HG03139 (cell line): ENCODE data around the gene DDIT3.
"Not testable (repeated sequence)": the region's sequence is repeated elsewhere in the genome, so short reads cannot be mapped to it uniquely, and the experiment has no call there.

Experiments
- ATAC-seq: cut with Tn5 transposase; IDR thresholded peaks from one replicate; pipeline ENCODE4 v1.9.1; 2021; ENCODE audit not compliant: unreplicated experiment

The DDIT3 gene

DNA sequence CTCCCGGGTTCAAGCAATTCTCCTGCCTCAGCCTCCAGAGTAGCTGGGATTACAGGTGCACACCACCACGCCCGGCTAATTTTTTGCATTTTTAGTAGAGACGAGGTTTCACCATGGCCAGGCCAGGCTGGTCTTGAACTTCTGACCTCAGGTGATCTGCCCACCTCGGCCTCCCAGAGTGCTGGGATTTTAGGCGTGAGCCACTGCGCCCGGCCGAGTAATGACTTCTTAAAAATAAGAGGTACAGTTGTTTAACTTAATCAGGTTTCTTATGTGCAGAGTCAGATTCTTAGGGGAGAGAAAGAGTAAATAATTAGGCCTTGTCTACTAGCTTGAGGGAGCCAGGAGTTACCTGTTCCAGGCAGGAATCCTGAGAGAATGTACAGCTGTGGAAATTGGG, 6.1 kb downstream of the DDIT3 start:
- not testable (repeated sequence) for ATAC-seq

- ATAC-seq, result not testable (repeated sequence)
These were observed 6.6 kb downstream of the DDIT3 start for GRCh38 chr12:57513677-57514076.

- no peak for ATAC-seq
These were observed 7.0 kb downstream of the DDIT3 start for GRCh38 chr12:57513266-57513665.

DNA sequence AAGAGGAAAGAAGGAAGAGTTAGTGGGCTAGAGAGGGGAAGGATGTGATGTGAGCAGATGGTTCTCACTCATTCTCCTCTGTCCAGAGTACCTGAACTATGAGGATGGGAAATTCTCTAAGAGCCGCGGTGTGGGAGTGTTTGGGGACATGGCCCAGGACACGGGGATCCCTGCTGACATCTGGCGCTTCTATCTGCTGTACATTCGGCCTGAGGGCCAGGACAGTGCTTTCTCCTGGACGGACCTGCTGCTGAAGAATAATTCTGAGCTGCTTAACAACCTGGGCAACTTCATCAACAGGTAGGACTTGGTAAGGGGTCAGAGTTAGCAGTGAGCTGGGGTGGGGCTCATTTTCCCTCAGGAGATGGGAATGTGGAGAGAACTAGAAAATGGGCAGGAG, 7.6 kb downstream of the DDIT3 start:
- ATAC-seq, result no peak

DNA sequence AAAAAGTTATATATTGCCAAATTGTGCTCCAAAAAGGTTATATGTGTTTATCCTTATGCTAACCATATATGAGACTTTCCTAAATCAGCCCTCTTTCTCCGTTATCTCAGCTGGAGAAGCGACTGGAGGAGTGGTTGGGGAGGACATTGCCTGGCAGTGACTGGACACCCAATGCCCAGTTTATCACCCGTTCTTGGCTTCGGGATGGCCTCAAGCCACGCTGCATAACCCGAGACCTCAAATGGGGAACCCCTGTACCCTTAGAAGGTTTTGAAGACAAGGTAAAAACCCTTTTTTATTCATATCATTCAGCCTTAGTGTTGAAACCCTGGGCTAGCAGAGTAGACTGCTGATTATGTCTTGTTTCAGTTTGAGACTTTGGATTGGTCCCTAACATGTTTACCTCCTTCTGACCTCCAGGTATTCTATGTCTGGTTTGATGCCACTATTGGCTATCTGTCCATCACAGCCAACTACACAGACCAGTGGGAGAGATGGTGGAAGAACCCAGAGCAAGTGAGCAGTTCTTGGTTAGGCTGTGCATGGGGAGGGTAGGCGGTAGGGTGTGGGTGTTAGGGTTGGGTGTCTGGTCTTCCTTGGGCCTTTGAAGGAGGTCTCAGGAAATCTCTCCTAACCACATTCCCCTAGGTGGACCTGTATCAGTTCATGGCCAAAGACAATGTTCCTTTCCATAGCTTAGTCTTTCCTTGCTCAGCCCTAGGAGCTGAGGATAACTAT, 8.6 kb downstream of the DDIT3 start:
- no peak for ATAC-seq

GRCh38 chr12:57511161-57511560, 9.2 kb downstream of the DDIT3 start:
- ATAC-seq, result no peak

DNA sequence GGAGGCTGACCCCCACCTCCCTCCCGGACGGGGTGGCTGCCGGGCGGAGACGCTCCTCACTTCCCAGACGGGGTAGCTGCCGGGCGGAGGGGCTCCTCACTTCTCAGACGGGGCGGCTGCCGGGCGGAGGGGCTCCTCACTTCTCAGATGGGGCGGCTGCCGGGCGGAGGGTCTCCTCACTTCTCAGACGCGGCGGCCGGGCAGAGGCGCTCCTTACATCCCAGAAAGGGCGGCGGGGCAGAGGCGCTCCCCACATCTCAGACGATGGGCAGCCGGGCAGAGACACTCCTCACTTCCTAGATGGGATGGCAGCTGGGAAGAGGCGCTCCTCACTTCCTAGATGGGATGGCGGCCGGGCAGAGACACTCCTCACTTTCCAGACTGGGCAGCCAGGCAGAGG, 12.5 kb downstream of the DDIT3 start:
- ATAC-seq, result not testable (repeated sequence)

DNA sequence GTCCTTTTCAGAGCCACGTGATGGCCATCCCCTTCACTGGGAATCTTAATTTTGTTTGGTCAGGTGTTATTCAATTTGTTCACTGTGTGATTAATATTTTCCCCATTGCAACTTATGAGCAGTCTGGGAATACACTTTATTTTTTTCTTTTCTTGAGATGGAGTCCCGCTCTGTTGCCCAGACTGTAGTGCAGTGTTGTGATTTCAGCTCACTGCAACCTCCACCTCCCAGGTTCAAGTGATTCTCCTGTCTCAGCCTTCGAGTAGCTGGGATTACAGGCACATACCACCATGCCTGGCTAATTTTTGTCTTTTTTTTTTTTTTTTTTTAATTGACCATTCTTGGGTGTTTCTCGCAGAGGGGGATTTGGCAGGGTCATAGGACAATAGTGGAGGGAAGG, 13.8 kb downstream of the DDIT3 start:
- not testable (repeated sequence) for ATAC-seq

DNA sequence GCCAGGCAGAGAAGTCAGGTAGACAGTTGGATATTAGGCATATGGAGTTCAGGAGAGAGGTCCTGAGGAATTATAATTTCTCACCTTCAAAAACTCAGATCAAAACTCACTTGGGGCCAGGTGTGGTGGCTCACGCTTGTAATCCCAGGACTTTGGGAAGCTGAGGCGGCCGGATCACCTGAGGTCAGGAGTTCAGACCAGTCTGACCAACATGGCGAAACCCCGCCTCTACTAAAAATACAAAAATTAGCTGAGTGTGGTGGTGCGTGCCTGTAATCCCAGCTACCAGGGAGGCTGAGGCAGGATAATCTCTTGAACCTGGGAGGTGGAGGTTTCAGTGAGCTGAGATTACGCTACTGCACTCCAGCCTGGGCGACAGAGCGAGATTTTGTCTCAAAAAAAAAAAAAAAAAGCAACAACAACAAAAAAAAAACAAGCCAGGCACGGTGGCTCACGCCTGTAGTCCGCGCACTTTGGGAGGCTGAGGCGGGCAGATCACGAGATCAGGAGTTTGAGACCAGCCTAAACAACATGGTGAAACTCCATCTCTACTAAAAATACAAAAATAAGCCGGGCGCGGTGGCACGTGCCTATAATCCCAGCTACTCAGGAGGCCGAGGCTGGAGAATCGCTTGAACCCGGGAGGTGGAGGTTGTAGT, 17.9 kb downstream of the DDIT3 start:
- ATAC-seq, result not testable (repeated sequence)

DNA sequence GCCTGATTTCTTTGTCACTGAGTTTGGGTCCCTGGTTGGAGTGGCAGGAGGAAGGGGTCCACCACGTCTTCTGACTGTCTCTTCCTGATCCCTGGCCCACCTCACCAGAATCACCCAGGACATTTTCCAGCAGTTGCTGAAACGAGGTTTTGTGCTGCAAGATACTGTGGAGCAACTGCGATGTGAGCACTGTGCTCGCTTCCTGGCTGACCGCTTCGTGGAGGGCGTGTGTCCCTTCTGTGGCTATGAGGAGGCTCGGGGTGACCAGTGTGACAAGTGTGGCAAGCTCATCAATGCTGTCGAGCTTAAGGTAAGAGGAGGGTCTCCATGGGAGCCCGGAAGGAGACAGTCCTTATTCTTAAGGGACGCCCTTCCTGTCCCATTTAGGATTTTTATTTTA, 20.1 kb downstream of the DDIT3 start:
- no peak for ATAC-seq

- ATAC-seq, result no peak
These were observed 21.7 kb downstream of the DDIT3 start for GRCh38 chr12:57498571-57498970.

DNA sequence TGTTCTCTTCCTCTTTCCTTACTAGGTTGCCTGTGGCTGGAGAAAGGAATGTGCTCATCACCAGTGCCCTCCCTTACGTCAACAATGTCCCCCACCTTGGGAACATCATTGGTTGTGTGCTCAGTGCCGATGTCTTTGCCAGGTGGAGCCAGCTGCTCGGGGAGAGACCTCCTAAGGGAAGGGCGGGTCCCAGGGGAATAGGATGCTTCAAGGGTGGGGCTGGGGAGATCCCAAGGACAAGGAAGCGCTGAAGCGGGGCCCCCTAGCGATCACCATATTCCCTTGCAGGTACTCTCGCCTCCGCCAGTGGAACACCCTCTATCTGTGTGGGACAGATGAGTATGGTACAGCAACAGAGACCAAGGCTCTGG, 22.2 kb downstream of the DDIT3 start:
- ATAC-seq, result no peak

GRCh38 chr12:57497223-57498131, 22.8 kb downstream of the DDIT3 start:
- no peak for ATAC-seq

- ATAC-seq, result no peak
These were observed 23.5 kb downstream of the DDIT3 start for GRCh38 chr12:57496822-57497221.

GRCh38 chr12:57495051-57495701, 25.1 kb downstream of the DDIT3 start:
- ATAC-seq, result not testable (repeated sequence)

DNA sequence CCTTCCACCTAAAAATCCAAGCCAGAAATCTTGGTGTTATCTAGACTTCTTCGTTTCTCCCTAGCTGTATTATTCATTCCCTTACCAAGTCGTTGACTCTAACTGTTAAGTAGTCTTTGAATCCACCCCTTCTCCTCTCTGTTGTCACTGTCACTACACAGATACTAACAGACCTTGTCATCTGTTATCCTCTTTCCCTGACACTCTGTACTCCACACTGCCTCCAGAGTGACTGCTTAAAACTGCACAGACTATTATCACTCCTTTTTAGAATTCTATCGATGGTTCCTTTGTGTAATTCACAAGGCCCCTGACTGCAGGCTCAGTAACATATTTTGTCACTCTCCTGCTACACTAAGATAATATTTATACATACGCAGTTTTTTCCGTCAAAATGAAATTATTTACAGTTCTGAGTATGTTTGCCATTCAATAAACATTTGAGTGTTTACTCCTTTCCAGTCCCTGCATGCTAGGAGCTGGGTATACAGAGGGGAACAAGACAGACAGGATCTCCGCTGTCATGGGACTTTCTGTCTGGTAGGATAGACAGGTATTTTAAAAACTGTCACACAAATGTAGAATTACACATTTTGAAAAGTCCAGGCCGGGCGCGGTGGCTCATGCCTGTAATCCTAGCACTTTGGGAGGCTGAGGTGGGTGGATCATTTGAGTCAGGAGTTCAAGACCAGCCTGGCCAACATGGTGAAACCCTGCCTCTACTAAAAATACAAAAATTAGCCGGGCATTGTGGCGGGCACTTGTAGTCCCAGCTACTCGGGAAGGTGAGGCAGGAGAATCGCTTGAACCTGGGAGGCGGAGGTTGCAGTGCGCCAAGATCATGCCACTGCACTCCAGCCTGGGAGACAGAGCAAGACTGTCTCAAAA, 28.7 kb downstream of the DDIT3 start:
- no peak for ATAC-seq

DNA sequence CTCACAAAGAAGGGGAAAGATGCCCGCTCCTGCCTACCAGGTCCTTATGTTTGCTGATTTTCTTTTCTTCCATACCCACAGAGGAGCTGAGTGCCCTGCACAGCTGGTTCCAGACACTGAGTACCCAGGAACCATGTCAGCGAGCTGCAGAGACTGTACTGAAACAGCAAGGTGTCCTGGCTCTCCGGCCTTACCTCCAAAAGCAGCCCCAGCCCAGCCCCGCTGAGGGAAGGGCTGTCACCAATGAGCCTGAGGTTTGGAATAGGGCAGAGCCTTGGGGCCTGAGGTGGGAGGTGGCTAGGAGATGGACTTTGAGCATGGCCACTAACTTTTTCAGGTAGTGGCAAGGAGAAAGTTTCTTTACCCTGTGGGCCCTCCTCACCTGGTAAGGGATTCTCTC, 30.2 kb downstream of the DDIT3 start:
- no peak for ATAC-seq

DNA sequence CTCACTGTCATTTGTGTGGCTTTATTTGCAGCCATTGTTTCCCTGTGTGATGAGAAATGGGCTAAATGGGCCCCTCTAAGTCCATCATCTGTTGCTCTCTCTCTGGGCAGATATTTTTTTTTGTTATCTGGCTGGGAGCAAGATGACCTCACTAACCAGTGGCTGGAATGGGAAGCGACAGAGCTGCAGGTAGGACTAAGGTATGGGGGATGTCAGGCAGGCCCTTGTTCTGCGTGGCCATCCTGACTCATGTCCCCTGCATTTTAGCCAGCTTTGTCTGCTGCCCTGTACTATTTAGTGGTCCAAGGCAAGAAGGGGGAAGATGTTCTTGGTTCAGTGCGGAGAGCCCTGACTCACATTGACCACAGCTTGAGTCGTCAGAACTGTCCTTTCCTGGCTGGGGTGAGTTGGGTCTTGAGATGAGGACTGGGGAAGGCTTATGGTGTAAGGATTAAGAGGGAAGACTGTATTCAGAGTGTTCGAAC, 31.1 kb downstream of the DDIT3 start:
- ATAC-seq, result no peak

- ATAC-seq, result no peak
These were observed 31.7 kb downstream of the DDIT3 start for GRCh38 chr12:57488402-57489156.
